Frontal cortex (tissue), 4 donors: ENCODE results near the gene ZSWIM1. TPM values are rescaled to one million over a fixed set of nuclear protein-coding genes. Genes with fewer than 3 reads are reported as not detected.

ENCODE experiments used
- DNase-seq, 2 donors: peaks; one replicate each; pipeline ENCODE4 v3.0.0; 2012; ENCODE audit warnings: low spot score in 2 of 2
- FAIRE-seq: peaks from 2 replicates; lab custom pipeline; 2012; peaks lifted over from hg19 to GRCh38; lab: Jason Lieb, UNC
- total RNA-seq: library from RNA; depleted of rRNA; stranded (reverse); fragments of >200 nt; gene quantifications from one replicate; pipeline ENCODE4 v1.2.3, GENCODE V29; 2014
- donor health status: control.
- donor health status: control.
- donor health status: control.

Gene ZSWIM1
- total RNA-seq = 5.3 TPM

DNA sequence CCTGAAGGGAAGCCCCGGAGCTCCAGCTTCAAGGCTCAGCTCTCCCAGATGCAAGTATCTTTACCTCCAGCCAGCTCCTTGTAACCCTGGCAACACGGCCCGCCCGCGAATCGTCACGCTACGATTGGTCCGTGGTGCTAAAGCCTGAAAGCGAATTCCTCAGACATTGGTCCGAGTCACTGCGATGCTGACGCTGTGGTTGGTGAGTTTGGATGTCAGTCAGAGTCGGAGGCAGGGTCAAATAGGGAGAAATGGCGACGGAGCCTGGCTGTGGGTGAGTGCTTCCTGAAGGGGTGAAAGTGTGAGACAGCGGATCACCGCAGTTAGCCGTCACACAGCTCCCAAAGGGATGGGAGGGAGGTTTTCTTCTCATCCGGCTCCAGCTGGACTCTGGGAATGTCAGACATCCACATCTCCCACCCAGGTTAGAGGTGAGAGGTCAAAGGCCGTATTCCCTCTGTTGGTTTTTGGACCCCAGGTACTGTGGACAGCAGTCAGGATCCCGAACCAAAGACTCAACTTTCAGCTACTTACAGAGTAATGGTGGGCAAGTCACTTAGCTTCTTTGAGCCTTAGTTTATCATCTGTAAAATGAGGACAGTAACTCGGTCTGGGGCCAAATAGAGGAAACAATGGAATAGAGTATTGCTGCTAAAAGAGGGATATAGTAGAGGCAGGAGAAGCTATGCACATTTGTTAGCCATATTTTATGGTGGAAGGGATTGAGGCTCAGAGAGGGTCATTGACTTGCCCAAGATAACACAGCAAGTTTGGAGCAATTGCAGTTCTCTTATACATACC, at the start of gene ZSWIM1:
Gene ZSWIM1 (plus strand): TSS at position 240 of the 801 bp plus-strand sequence. CDS start 1,366 bp downstream, outside the sequence.
- peak; percentile 92 for FAIRE-seq
- DNase-seq = peak; percentile 85 to 94

DNA sequence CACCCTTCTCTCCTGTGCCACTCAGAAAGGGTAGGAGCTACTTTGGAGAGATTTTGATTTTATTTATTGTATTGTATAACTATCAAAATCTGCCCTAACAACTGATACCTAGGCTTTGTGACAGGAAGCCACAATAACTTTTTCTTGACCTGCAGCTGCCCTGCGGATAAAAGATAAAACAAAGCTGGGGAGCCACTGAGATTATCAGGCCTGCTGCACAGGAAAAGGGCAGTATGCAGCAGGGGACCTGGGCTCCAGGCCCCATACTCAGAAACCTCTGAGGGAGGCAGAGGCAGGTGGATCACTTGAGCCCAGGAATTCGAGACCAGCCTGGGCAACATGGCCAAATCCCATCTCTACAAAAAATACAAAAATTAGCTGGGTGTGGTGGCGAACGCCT, 48.4 kb upstream of the ZSWIM1 start:
- no peak for DNase-seq
- no peak for FAIRE-seq

DNA sequence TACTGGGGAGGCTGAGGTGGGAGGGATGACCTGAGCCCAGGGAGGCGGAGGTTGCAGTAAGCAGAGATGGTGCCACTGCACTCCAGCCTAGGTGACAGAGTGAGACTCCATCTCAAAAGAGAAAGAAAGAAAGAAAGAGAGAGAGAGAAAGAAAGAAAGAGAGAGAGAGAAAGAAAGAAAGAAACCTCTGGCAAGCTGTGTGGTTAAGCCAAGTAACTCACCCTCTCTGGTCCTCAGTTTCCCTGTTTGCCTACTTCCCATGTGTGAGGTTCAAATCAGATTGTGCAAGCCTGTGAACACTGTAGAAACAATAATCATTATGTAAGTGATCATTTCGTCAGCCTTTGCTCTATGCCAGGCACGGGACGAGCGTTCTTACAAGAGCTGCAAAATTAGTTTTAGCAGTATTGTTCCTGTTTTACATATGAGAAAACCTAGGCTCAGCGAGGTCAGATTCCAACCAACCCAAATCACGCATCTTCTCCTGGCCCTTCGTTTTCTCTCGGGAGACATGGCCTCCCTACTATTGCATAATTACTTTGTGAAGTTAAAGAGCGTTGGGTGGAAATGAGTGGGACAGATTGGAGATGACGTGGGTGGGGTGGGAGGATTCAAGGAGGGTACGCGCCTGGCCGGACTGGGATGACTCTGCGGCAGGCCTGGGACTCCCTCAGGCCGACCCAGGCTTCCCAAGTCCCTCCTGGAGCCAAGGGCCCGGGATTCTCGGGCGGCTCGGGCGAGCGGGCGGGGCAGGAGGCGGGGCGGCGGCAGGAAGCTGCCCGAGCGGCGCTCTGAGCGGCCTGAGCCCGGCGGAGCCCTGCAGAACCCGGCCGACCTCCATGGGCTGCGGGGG, 47.8 kb upstream of the ZSWIM1 start, which contains the start of gene SNX21:
Gene SNX21 (plus strand): TSS at position 770 of the 853 bp plus-strand sequence. CDS start 121 bp downstream, outside the sequence.
- FAIRE-seq (no peak), DNase-seq (peak; percentile 70 to 73)

DNA sequence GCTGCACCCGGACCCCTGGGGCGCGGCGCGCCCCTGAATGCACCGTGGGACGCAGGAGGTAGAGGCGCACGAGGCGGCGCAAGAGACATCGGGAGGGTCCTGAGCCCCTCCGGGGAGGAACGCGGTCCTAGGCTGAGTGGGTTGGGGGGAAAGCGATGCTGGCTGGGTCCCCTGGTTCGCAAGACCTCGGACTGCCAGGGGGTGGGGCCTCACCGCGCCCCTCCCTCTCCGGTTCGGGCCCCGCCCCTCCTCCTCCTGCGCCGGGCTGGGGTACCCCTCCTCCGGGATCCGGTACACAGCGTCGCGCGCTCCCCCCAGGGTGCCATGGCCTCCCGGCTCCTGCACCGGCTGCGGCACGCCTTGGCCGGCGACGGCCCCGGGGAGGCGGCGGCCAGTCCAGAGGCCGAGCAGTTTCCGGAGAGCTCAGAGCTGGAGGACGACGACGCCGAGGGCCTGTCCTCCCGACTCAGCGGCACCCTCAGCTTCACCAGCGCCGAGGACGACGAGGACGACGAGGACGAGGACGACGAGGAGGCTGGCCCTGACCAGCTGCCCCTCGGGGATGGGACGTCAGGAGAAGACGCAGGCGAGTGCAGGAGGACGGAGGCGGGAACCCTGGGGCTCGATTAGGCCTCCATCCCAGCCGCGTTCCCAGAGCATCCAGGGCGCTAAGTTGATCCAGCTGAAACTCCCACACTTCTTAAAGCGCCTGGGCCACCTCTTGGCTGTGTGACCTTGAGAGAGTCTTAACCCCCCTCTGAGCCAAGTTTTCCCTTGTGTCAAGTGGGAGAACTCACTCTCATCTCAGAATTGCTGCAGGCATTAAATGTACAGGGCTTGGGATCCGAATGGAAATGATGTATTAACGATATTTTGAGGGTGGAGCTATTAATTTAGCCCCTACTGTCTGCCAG, 46.9 kb upstream of the ZSWIM1 start:
- DNase-seq (peak; percentile 86 to 88), FAIRE-seq (no peak)

DNA sequence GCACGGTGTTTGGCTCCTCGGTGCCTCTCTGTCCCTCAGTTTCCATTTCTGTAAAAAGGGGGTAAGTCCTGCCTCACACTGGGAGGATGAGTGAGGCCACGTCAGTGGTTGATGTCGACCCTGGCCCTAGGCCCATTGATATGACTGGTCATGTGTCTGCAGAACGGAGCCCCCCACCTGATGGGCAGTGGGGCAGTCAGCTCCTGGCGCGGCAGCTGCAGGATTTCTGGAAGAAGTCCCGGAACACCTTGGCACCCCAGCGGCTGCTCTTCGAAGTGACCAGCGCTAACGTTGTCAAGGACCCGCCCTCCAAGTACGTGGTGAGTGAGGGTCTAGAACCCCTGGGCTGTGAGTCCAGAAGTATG, 46.2 kb upstream of the ZSWIM1 start:
- DNase-seq (no peak), FAIRE-seq (no peak)

DNA sequence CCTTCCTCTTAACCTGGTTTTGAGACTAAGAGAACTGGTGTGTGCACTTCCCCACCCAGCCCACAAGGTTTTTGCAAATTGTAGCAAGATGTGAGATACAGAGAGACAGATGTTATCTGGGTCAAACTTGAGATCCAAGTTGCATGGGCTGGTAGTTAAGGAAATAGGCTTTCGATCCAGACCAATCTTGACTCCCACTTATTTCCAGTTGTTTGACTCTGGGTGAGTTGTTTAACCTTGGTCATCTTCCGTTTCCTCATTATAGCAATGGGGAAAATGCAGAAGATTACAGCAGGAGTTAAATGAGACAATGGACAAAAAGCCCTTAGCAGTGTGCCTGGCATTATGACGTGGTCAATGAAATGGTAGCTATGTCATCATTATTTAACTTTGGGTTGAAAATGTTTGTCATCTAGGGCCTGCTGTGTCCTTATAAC, 45.7 kb upstream of the ZSWIM1 start:
- no peak for FAIRE-seq

DNA sequence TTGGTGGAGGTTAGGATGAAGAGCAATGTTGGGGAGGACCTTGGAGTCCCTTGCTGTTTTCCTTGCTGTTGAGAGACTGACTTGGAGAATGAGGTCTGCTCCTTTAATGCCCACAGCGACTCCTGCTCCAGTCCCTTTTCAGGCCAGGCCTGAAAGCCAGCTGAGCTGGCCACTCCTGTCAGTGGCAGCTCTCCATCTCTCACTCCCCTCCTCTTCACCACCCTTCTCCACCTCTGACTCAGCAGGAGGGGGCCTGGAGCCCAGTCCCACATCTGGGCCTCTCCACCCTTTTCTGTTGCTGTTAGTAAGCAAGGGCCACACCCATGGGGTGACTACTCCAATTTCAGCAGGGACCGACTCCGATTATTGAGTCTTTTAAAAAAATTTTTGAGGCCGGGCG, 45.2 kb upstream of the ZSWIM1 start:
- FAIRE-seq = no peak
- peak in 1 of 2 donors; percentile 47 for DNase-seq

More for the DNA sequence above, 45.7 kb upstream of the ZSWIM1 start:
- DNase-seq = no peak

DNA sequence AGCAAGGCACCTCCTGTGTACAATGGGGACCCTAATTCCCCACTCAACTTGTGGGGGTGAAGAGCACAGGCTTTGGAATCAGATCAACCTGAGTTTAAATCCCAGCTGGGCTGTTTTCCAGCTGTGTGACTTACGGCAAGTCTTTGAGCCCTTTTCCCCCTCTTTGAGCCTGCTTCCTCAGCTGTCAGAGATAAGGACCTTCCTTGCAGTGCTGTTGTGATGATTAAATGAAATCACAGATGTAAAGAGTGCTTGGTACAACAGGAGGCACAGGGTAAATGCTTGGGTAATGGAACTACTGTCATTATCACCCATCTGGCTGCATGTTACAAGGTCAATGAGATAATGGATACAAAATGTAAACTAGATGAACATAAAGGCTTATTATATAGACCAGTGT, 44.2 kb upstream of the ZSWIM1 start:
- DNase-seq (no peak), FAIRE-seq (no peak)

DNA sequence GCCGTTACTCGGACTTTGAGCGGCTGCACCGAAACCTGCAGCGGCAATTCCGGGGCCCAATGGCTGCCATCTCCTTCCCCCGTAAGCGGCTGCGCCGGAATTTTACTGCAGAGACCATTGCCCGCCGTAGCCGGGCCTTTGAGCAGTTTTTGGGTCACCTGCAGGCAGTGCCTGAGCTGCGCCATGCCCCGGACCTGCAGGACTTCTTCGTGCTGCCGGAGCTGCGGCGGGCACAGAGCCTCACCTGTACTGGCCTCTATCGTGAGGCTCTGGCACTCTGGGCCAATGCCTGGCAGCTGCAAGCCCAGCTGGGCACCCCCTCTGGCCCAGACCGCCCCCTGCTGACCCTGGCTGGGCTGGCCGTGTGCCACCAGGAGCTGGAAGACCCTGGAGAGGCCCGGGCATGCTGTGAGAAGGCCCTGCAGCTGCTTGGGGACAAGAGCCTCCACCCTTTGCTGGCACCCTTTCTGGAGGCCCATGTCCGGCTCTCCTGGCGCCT, 40.3 kb upstream of the ZSWIM1 start:
- FAIRE-seq (no peak), DNase-seq (no peak)

DNA sequence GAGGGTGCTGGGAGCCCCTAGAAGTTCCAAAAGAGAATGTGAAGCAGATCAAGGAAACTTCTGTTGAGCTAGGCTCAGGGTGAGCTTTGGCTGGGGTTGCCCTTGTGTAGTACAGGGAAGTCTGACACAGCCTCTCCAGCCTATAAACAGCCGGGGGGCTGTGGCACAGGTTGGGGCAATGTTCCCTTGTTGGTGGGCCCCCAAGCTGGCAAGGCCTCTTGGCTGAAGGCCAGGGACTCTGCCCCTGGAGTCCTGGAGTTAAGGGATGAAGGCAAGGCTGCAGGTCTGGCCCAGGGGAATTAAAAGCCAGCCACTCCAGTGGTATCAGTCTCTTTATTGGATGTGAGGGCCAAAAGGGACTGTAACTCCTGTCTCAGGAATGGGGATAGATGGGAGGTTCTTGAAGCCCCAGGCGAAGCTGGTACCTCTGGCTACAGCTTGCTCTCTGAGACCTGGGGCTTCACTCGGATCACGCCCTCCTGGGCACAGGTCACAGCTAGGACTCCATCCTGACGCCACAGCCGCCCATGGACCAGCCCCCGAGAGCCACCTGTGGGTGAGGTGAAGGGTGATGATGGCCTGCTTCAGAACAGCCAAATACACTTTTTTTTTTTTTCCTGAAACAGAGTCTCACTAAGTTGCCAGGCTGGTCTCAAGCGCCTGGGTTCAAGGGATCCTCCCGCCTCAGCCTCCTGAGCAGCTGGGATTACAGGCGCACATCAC, 39.5 kb upstream of the ZSWIM1 start:
- FAIRE-seq (no peak), DNase-seq (no peak)

DNA sequence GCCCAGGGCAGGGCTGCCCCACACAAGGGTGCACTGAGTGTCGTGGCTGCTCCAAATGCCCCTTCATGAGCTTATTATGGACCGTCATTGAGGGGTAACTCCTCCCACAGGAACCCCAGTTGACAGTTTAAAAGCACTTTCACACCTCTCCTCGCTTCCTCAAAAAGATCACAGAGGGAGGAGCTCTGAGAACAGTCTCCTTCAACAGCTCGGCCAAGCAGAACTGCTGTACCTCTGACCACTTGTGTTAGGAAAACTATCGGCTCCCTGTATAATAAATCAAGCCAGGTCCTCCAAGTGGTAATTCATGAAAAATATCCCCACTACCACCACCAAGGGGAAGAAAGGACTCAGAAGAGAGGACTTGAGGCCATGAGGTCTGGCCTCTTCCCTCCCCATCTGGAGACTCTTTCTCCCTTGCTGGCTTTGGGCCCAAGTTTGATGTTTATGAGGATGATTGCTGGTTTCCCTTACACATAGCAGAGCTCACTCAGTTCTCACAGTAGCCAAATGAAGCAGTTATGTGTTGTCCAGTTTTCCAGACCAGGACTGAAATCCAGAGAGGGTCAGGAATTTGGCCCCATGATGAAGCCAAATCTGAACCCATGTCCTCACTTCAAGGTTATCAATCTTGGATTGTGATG, 38.7 kb upstream of the ZSWIM1 start:
- no peak for DNase-seq
- no peak for FAIRE-seq

DNA sequence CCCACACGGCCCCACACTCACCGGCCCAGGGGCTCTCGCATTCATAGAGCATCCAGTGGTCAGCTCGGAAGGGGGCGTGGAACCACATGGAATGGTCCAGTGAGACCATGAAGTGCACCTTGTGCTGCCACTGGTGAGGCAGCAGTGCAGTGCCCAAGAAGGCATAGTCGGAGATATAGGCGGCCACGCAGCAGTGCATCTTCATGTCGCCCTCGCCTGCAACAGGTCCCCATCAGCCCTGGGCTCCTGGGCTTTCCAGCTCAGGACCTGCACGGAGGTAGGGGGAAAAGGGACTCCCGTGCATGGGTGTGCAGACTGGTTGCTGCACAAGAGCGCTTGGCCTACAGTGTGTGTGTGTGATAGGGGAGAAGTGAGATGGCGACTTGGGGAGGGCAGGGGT, 37.5 kb upstream of the ZSWIM1 start:
- DNase-seq (no peak), FAIRE-seq (no peak)

DNA sequence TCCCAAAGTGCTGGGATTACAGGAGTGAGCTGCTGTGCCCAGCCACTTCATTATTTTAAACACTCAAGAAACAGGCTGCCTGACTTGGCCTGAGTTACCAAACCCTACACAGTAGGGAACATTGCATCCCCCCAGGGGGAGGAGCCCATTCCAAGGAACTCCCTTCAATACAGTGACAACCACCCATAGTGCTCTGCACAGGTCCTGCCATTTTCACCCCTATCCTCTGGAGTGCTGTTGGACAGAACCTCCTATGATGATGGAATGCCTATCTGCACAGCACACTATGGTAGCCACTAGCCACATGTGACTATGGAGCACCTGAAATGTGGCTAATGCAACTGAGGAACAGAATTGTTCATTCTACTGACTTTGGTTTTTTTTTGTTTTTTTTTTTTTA, 35.6 kb upstream of the ZSWIM1 start:
- DNase-seq (no peak), FAIRE-seq (no peak)

DNA sequence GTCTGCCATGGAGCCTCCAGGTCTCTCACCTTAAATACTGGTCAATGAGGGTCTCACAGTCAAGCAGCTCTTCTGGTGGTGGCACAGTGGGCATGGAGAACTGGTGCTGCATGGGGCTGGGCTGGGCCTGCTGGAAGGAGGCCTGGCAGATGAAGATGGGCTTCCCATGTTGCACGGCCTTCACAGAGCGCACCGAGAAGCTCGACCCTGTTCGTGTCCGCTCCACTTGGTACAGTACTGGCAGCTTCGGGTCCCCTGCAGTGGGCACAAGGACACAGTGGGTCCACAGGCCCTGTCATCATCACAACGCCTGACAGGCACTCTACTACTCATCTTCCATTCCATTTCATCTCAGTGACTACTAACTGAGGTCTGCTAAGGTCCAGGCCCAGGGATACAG, 32.6 kb upstream of the ZSWIM1 start:
- DNase-seq (no peak), FAIRE-seq (no peak)

DNA sequence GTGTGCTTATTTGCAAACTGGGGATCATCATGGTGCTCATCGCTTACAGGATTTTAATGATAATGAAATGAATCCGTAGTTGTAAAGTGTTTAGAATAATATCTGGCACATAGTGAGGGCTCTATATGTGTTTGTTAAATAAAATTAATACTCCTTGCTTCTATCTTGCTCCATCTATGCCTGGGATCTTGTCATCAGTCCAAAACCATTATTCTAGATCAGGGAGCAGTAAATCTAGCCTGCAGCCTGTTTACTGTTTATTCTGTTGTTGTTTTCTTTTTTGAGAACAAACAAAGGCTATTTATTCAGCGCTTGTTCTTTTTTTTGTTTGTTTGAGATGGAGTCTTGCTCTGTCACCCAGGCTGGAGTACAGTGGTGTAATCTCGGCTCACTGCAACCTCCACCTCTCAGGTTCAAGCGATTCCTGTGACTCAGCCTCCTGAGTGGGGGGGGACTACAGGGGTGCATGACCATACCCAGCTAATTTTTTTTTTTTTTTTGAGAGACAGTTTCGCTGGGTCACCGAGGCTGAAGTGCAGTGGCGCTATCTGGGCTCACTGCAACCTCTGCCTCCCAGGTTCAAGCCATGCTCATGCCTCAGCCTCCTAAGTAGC, 32.0 kb upstream of the ZSWIM1 start:
- DNase-seq (no peak), FAIRE-seq (no peak)

DNA sequence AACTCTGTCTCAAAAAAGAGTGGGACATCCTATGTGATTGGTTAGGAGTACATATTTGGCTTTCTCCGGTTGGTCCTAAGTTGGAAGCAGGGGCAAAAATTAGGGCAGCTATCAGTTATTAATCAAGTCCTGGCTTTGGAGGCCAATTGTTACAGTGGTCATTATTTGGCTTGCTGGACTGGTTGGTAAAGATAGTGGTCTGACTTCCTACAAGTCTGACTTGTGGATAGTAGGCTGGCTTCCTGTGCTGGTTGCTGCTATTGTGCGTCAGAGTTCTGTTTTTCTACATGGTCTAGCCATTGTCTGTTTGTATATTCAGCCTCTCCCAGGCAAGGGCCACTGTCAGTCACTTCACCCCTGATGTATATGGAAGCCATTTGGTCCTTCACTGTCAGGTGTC, 30.8 kb upstream of the ZSWIM1 start:
- FAIRE-seq (no peak), DNase-seq (no peak)

DNA sequence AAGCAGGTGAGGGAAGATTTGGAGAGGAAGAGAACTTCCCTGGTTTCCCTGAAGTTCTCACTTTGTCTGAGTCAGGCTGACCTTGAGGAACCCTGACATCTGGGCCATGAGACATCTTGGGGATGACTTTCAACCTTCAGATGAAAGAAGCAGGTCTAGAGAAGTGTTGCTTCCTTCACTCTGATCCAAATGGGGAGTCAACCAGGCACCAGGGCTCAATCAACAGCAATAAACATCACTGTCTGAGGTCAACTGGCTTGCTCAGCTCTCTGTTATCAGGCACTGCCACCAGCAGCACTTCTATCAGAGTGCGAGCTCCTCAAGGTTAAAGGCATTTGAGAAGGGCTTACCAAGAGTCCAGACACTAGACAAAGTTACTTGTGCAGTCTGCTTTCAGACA, 30.1 kb upstream of the ZSWIM1 start:
- FAIRE-seq (no peak), DNase-seq (no peak)

DNA sequence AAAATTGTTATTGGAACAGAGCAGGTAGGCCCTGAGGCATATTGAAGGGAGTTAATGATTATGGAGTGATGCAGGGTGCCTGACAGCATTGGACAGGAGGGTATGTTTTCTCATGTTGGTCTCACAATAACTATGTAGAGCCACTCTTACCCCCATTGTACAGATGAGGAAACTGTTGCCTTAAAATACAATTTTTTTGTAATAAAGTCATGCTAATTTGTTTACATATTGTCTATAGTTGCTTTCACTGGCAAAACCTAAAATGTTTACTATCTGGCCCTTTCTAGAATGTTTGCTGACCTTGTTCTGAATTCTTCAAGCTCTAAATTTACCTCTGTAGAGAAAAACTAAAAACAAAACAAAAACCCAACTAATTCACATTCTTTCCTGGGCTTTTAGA, 29.5 kb upstream of the ZSWIM1 start:
- FAIRE-seq (no peak), DNase-seq (no peak)
